Measurements from ENCODE around the gene PLA2G2F.

PLA2G2F gene

GRCh38 chr1:20191266-20191825 lies 52.2 kb downstream of the PLA2G2F start:
- CTCF ChIA-PET: no interaction called here
- no peaks in the 10 kb centered on the region for H3K4me1 ChIP-seq (ENCODE audit: control insufficient read depth, insufficient read depth, low read length)

DNA sequence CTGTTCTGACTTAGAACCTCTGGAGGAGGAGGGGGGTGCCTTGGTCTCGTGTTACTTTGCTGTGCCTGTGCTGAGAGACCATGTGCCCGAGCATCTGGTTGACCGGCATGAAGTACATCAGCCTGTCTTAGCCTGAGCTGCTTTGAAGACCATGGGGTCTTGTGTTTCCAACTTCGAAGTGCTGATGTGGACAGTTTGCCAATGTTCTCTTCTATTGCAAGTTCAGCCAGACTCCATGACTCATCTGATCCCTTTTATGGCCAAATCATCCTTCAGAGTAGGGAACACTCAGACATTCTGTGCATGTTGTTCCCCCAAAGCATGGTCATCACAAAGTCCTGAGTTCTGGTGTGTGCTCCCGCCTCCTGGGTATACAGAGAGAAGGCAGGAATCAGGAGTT lies 53.2 kb downstream of the PLA2G2F start:
- H3K4me3 ChIP-seq (ENCODE audit: low read depth, low read length): no peak overlapping the region
- H3K27ac ChIP-seq (ENCODE audit: extremely low read depth, low read depth, low read length): no peak overlapping the region
- H3K4me1 ChIP-seq (ENCODE audit: control insufficient read depth, insufficient read depth, low read length): no peaks in the 10 kb centered on the region
- no peaks in the 10 kb centered on the region for H3K36me3 ChIP-seq (ENCODE audit: control insufficient read depth in 2 of 2, insufficient read depth in 1 of 2, low read length in 2 of 2)
- ChIA-PET CTCF (interaction anchor here (0.5 to 0.9 kb wide), 2 partner anchors 13 to 484 kb away, joined by 3 read pairs; no protein-coding TSS in a partner anchor), POLR2A (no interaction called here)
- no peak for TF ChIP-seq ZNF426 (tag by site-specific recombination; IDR thresholded peaks at IDR 0.05)
- no peaks in the 10 kb centered on the region for H3K9me3 ChIP-seq (ENCODE audit: control insufficient read depth, insufficient read depth, low read depth, low read length)

More at GRCh38 chr1:20191266-20191825, 52.2 kb downstream of the PLA2G2F start:
- POLR2A ChIA-PET: no interaction called here
- Histone ChIP-seq H3K4me3 (ENCODE audit: low read depth, low read length) (no peak overlapping the region), H3K27ac (ENCODE audit: extremely low read depth, low read depth, low read length) (no peak overlapping the region), H3K36me3 (ENCODE audit: control insufficient read depth in 2 of 2, insufficient read depth in 1 of 2, low read length in 2 of 2) (no peaks in the 10 kb centered on the region), H3K9me3 (ENCODE audit: control insufficient read depth, insufficient read depth, low read depth, low read length) (no peaks in the 10 kb centered on the region)
- TF ChIP-seq, protein P1, sequence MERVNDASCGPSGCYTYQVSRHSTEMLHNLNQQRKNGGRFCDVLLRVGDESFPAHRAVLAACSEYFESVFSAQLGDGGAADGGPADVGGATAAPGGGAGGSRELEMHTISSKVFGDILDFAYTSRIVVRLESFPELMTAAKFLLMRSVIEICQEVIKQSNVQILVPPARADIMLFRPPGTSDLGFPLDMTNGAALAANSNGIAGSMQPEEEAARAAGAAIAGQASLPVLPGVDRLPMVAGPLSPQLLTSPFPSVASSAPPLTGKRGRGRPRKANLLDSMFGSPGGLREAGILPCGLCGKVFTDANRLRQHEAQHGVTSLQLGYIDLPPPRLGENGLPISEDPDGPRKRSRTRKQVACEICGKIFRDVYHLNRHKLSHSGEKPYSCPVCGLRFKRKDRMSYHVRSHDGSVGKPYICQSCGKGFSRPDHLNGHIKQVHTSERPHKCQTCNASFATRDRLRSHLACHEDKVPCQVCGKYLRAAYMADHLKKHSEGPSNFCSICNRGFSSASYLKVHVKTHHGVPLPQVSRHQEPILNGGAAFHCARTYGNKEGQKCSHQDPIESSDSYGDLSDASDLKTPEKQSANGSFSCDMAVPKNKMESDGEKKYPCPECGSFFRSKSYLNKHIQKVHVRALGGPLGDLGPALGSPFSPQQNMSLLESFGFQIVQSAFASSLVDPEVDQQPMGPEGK (tag by site-specific recombination; IDR thresholded peaks at IDR 0.05): no peak
- TF ChIP-seq PRDM2 (tag by site-specific recombination; IDR thresholded peaks at IDR 0.05; ENCODE audit: borderline replicate concordance): no peak
- no peak for TF ChIP-seq ZNF571 (tag by site-specific recombination; IDR thresholded peaks at IDR 0.05)
- no peak for TF ChIP-seq ZNF555 (tag by site-specific recombination; conservative IDR thresholded peaks at IDR 0.05)
- no peak for TF ChIP-seq ZFHX2 (tag by site-specific recombination; conservative IDR thresholded peaks at IDR 0.05)
- TF ChIP-seq ZNF324 (tag by site-specific recombination; IDR thresholded peaks at IDR 0.05): no peak
- TF ChIP-seq ZNF514 (tag by site-specific recombination; IDR thresholded peaks at IDR 0.05): no peak
- no peak for TF ChIP-seq ZNF707 (tag by site-specific recombination; IDR thresholded peaks at IDR 0.05)
- no peak for TF ChIP-seq ZNF660 (tag by site-specific recombination; IDR thresholded peaks at IDR 0.05)
- TF ChIP-seq ZNF626 (tag by site-specific recombination; IDR thresholded peaks at IDR 0.05): no peak
- no peak for TF ChIP-seq ZNF214 (tag by site-specific recombination; IDR thresholded peaks at IDR 0.05; ENCODE audit: borderline replicate concordance)
- TF ChIP-seq, protein P2, sequence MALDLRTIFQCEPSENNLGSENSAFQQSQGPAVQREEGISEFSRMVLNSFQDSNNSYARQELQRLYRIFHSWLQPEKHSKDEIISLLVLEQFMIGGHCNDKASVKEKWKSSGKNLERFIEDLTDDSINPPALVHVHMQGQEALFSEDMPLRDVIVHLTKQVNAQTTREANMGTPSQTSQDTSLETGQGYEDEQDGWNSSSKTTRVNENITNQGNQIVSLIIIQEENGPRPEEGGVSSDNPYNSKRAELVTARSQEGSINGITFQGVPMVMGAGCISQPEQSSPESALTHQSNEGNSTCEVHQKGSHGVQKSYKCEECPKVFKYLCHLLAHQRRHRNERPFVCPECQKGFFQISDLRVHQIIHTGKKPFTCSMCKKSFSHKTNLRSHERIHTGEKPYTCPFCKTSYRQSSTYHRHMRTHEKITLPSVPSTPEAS (tag by site-specific recombination; IDR thresholded peaks at IDR 0.05): no peak
- no peak for TF ChIP-seq ZNF701 (tag by site-specific recombination; IDR thresholded peaks at IDR 0.05)

All from HEK293 (cell line).